GM19043 (cell line): ENCODE measurements around the gene LRRC55.

Source experiments
- ATAC-seq: cut with Tn5 transposase; IDR thresholded peaks from one replicate; pipeline ENCODE4 v1.9.1; 2021; ENCODE audit warnings: low read depth; ENCODE audit not compliant: unreplicated experiment

LRRC55 gene

DNA sequence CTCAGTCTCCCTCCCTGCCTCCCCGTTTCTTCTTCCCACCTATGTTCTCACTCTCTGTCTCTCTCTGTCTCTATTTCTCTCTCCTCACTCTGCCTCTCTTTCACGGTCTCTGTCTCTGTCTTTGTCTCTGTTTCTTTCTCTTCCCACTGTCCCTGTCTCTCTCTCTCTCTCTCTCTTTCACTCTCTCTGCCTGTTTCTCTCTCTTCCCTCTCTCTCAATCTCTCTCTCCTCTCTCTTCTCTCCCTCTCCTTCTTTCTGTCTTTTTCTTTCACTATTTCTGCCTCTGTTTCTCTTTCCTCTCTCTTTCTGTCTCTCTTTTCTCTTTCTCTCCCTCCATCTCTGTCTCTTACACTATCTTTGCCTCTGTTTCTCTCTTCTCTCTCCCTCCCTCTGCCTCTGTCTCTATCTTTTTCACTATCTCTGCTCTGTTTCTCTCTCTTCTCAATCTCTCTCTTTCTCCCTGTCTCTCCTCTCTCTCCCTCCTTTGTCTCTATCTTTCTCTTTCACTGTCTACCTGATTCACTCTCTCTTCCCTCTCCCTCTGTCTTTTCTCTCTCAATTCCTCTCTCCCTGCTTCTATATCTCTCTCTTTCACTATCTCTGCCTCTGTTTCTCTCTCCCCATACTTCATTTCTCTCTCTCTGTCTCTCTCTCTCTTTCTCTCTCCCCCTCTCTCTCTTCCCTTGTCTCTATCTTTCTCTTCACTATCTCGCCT is 49.9 kb downstream of the LRRC55 start:
- no peak for ATAC-seq

DNA sequence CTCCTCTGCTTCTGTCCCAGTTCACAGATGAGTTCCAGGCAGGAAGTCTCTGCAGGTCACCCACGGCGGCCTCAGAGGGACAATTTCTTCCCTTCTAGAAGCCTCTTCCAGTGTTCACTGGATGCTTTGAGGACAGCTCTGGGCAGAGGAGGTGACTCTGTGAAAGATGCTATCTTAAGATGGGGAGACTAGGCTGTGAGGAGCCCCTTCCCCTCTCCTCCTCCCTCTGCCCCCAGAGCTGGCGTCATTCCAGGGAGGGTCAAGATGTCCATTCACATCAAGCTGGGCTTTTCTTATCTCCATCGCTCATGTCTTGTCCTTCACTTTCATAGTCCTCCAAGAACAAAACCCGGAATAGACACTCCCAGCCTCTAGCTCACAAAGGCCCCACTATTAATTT is 51.9 kb downstream of the LRRC55 start:
- no peak for ATAC-seq

DNA sequence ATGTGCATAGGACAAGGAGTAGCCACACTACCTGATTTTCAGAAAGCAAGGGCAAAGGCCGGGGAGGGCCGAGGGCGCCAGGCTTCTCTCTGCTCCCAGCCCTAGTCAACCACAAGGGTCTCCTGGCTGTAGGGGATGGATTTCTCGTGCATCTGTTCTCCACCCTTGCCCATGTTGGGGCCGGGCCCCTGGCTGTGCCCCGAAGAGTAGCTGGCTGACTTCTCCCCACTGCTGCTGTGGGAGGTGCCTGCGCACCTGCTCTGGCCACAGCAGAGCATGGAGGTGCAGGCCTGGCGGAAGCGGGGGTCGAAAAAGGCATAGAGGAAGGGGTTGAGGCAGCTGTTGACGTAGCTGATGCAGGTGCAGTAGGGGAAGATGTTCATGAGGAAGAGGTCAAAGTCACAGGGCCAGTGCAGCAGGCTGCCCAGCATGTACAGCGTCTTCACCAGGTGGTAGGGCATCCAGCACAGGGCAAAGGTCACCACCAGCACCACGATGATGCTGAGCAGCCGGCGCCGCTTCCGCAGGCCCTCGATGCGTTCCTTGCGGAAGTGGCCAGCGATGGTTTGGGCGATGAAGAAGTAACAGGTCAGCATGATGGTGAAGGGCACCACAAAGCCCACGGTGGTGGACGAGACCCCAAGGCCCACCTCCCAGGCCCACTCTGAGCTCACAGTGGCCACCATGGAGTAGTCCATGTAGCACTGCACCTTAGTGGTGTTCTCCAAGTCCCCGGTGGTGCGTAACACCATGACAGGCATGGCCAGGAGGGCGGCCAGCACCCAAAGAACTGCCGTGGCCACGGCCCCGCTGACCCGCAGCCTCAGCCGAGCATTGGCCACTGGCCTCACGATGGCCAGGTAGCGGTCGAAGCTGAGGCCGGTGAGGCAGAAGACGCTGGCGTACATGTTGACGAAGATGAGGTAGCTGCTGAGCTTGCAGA is 54.3 kb downstream of the LRRC55 start:
- ATAC-seq = no peak

DNA sequence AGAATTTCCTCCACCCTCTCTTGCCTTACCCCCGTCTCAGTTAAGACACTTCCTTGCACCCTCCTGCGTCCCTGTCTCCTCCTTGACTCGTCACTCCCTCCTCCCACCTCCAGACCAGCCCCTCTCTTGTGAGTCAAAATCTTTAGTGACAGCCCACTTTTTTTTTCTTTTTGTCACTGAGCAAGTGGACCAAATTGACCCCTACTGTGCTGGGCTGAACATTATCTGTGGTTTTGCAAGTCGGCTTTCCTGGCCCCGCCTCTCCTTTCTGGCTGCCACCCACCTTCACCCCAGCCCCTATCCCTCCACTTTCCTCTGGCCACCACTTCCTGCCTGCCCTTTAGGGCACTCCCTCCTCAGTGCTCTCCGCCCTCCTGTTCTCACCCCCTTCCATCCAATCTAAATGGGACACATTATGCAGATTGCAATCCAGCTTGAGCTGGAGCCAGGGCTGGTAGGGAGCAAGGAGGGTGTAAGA is 55.5 kb downstream of the LRRC55 start, which contains the start of gene APLNR:
APLNR (minus strand) TSS at position 47 of the 478 bp plus-strand sequence. CDS start 246 bp downstream, outside the sequence.
- no peak for ATAC-seq

DNA sequence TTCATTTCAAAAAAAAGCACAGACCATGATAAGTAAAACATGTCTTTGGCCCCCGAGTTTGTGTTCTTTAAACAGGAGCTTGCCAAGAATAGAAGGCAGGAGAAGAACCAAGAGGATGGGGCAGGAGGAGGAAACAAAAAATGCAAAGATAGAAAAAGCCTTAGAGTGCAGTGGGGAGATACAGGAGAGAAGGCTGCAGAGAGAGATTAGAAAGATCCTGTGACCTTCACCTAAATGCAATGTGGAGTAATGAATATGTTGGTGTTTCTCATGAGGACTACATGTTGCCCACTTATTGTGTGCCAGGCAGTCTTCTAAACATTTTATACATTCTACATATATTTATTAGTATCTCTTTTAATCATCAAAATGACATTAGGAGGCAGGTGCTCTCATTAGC is 57.6 kb downstream of the LRRC55 start:
- no peak for ATAC-seq

DNA sequence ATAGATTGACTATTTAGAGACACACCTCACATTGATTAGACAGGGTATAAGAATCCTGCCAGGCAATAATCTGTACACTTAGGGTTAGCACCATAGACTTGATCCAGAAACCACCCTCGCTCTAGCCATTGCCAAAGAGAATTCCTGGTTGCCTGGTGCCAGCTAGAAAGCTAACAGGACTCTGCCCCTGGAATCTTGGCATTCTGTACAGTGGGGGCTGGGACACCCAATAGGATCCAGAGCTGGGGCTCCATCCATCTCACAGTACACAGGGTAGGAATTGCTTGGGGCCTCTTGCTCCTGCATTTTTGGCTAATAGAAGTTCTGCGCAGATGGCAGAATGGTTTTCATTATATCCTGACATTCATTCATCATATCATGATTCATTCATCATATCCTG is 58.3 kb downstream of the LRRC55 start:
- ATAC-seq = no peak

DNA sequence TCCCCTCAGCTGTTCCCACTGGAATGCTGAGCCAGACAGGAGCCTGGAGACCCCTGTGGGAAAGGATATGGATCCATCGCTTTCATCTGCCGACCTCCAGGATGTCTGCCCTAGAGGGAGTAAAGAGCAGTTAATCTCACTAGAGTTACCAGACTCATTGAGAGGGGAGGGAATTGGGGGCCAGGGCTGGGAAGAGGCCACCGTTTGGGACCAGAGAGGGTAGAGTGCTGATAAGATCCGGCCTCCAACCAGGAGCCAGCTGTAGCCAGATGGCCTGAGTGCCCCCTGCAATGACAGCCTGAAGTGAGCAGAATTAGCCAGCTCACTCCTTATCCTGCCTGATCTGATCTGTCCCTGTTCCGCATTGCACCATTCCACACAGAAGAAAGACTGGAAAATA is 59.0 kb downstream of the LRRC55 start:
- no peak for ATAC-seq
